ENCODE data around the gene ZNF740. TPM values are rescaled to one million over a fixed set of nuclear protein-coding genes. Genes with fewer than 3 reads are reported as not detected.

Gene ZNF740
- polyA plus RNA-seq, 1 donor from 2014 or later = 24.3 TPM

DNA sequence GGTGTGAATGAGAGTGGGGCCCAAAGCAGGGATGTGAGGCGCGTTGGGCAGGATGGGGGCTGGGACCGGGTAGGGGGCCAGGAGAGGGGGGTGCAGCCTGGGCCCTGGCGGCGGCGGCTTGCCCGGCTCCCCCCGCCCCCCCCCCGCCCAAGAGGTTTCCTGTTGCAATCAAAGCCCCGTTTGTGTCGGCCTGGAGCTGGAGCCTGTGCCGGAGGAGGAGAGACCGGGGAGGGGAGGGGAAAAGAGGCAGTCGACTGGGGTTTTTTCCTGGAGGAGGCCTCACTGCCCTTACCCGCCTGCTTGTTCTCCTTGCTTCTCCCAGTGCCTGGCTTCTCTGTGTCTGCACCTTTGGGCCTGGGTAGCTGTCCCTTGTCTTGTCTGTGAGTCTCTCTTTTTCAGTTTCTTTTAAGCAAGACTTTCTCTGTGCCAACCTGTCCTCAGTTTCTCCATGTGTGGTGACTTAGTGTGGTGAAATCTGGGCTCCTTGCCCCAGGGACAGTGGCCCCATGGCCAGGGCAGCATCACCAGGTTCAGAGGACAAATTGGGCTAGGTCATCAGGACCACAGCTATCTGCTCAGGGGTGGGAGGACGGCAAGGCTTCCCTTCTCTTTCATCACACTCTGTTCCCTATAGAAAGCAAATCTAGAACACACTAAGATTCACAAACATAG lies 43.0 kb downstream of the ZNF740 start:
- Histone ChIP-seq H3F3A (ENCODE audit: insufficient read depth, low read length, poor library complexity, severe bottlenecking) (no peaks in the 10 kb centered on the region), H3K36me3 (ENCODE audit: insufficient read depth, low read length) (no peaks in the 10 kb centered on the region), H3K9me3 (ENCODE audit: low read length) (no peaks in the 10 kb centered on the region), H3K27ac (ENCODE audit: low read length) (no peak overlapping the region), H3K79me2 (replicated peaks; ENCODE audit: insufficient read depth, low read length) (no peaks in the 10 kb centered on the region), H4K20me1 (ENCODE audit: insufficient read depth) (no peaks in the 10 kb centered on the region), H3K9me2 (ENCODE audit: insufficient read depth, low read length) (no peaks in the 10 kb centered on the region), H3K9ac (ENCODE audit: low read length) (no peak overlapping the region), H2AFZ (ENCODE audit: low read depth, low read length) (no peak overlapping the region), H3K27me3 (ENCODE audit: insufficient read depth, low read depth, low read length) (peaks cover 28% of the 10 kb centered on the region), H3K4me2 (ENCODE audit: low read length) (no peak overlapping the region), H3K4me3 (ENCODE audit: low read length) (no peak overlapping the region)
- TF ChIP-seq, protein P1, sequence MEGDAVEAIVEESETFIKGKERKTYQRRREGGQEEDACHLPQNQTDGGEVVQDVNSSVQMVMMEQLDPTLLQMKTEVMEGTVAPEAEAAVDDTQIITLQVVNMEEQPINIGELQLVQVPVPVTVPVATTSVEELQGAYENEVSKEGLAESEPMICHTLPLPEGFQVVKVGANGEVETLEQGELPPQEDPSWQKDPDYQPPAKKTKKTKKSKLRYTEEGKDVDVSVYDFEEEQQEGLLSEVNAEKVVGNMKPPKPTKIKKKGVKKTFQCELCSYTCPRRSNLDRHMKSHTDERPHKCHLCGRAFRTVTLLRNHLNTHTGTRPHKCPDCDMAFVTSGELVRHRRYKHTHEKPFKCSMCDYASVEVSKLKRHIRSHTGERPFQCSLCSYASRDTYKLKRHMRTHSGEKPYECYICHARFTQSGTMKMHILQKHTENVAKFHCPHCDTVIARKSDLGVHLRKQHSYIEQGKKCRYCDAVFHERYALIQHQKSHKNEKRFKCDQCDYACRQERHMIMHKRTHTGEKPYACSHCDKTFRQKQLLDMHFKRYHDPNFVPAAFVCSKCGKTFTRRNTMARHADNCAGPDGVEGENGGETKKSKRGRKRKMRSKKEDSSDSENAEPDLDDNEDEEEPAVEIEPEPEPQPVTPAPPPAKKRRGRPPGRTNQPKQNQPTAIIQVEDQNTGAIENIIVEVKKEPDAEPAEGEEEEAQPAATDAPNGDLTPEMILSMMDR (IDR thresholded peaks at IDR 0.05; ENCODE audit: poor library complexity, severe bottlenecking) = no peak
- TF ChIP-seq POLR2AphosphoS5 (IDR thresholded peaks at IDR 0.05) (no peak), EZH2 (IDR thresholded peaks at IDR 0.05; ENCODE audit: borderline replicate concordance, insufficient read depth, low read length, poor library complexity, severe bottlenecking) (no peak), MXI1 (conservative IDR thresholded peaks at IDR 0.05; ENCODE audit: poor library complexity, severe bottlenecking) (no peak), EP300 (conservative IDR thresholded peaks at IDR 0.05; ENCODE audit: poor library complexity, severe bottlenecking) (no peak), RAD21 (conservative IDR thresholded peaks at IDR 0.05) (no peak), SMC3 (conservative IDR thresholded peaks at IDR 0.05; ENCODE audit: poor library complexity) (no peak), TAF1 (IDR thresholded peaks at IDR 0.05; ENCODE audit: low read depth) (no peak)
- TF ChIP-seq, protein P2, sequence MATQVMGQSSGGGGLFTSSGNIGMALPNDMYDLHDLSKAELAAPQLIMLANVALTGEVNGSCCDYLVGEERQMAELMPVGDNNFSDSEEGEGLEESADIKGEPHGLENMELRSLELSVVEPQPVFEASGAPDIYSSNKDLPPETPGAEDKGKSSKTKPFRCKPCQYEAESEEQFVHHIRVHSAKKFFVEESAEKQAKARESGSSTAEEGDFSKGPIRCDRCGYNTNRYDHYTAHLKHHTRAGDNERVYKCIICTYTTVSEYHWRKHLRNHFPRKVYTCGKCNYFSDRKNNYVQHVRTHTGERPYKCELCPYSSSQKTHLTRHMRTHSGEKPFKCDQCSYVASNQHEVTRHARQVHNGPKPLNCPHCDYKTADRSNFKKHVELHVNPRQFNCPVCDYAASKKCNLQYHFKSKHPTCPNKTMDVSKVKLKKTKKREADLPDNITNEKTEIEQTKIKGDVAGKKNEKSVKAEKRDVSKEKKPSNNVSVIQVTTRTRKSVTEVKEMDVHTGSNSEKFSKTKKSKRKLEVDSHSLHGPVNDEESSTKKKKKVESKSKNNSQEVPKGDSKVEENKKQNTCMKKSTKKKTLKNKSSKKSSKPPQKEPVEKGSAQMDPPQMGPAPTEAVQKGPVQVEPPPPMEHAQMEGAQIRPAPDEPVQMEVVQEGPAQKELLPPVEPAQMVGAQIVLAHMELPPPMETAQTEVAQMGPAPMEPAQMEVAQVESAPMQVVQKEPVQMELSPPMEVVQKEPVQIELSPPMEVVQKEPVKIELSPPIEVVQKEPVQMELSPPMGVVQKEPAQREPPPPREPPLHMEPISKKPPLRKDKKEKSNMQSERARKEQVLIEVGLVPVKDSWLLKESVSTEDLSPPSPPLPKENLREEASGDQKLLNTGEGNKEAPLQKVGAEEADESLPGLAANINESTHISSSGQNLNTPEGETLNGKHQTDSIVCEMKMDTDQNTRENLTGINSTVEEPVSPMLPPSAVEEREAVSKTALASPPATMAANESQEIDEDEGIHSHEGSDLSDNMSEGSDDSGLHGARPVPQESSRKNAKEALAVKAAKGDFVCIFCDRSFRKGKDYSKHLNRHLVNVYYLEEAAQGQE (IDR thresholded peaks at IDR 0.05; ENCODE audit: borderline replicate concordance) = no peak

DNA sequence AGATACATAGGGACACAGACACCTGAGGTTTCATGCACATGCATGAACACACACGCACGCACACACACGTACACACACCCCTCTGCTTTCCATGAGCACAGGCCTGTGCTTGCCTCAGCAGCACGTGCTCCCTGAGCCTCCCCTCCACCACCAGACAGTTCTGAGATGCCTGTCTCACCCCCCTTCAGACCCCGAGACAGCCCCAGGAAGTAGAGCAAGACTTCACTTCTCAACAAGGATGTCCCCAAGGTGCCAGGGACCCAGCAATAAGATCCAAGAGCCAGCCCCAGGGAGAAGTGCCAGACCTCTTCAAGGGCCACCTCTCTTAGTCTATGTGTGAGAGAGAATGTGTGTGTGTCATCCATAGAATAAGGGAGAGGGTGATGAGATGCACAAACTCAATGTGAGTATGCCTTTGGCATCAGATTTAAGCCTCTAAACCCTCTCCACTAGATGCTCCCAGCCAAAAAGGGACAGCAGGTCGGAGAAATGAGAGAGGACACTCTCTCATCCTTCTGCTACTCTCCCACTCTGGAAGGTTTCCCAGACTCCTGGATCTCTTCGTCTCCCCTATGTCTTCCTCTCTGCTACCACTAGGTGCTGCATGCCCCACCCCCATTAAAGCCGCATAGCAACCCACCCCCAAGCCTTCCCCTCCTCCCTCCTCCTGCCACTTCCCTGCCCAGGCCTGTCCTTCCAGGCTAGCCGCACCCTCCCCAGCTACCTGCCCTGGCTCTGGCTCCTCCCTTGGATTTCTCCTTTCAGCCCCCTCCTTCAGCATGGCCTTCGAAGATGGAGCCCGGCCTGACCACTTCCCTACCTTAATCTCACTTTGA lies 43.8 kb downstream of the ZNF740 start:
- no peaks in the 10 kb centered on the region for H3F3A ChIP-seq (ENCODE audit: insufficient read depth, low read length, poor library complexity, severe bottlenecking)
- TF ChIP-seq POLR2AphosphoS5 (IDR thresholded peaks at IDR 0.05) = no peak
- no peak for TF ChIP-seq TAF1 (IDR thresholded peaks at IDR 0.05; ENCODE audit: low read depth)
- TF ChIP-seq SMC3 (conservative IDR thresholded peaks at IDR 0.05; ENCODE audit: poor library complexity) = no peak
- TF ChIP-seq MXI1 (conservative IDR thresholded peaks at IDR 0.05; ENCODE audit: poor library complexity, severe bottlenecking) = no peak
- no peak for TF ChIP-seq EP300 (conservative IDR thresholded peaks at IDR 0.05; ENCODE audit: poor library complexity, severe bottlenecking)
- TF ChIP-seq EZH2 (IDR thresholded peaks at IDR 0.05; ENCODE audit: borderline replicate concordance, insufficient read depth, low read length, poor library complexity, severe bottlenecking) = no peak
- no peak for TF ChIP-seq RAD21 (conservative IDR thresholded peaks at IDR 0.05)
- TF ChIP-seq, protein P2 (IDR thresholded peaks at IDR 0.05; ENCODE audit: borderline replicate concordance) = no peak
- TF ChIP-seq, protein P1 (IDR thresholded peaks at IDR 0.05; ENCODE audit: poor library complexity, severe bottlenecking) = no peak
- no peak overlapping the region for H3K9ac ChIP-seq (ENCODE audit: low read length)
- H3K9me3 ChIP-seq (ENCODE audit: low read length) = no peaks in the 10 kb centered on the region
- H3K36me3 ChIP-seq (ENCODE audit: insufficient read depth, low read length) = no peaks in the 10 kb centered on the region
- H3K27ac ChIP-seq (ENCODE audit: low read length) = no peak overlapping the region
- no peak overlapping the region for H3K4me2 ChIP-seq (ENCODE audit: low read length)
- no peaks in the 10 kb centered on the region for H3K79me2 ChIP-seq (replicated peaks; ENCODE audit: insufficient read depth, low read length)
- H3K27me3 ChIP-seq (ENCODE audit: insufficient read depth, low read depth, low read length) = peaks cover 21% of the 10 kb centered on the region
- H2AFZ ChIP-seq (ENCODE audit: low read depth, low read length) = no peak overlapping the region
- H4K20me1 ChIP-seq (ENCODE audit: insufficient read depth) = no peaks in the 10 kb centered on the region
- H3K9me2 ChIP-seq (ENCODE audit: insufficient read depth, low read length) = no peaks in the 10 kb centered on the region
- no peak overlapping the region for H3K4me3 ChIP-seq (ENCODE audit: low read length)

Data from neural cell (in vitro differentiated cells).